ENCODE data around the gene PARD6G. TPM values are rescaled to one million over a fixed set of nuclear protein-coding genes. Genes with fewer than 3 reads are reported as not detected.

PARD6G gene
- total and polyA plus RNA-seq, 2 experiments from 2014 or later: 6.9 to 18.5 TPM

GRCh38 chr18:80137976-80138375 lies 109.3 kb downstream of the PARD6G start:
- Histone ChIP-seq H3K36me3 (ENCODE audit: insufficient read depth) (peaks cover 20% of the 10 kb centered on the region), H2AFZ (no peak overlapping the region), H3K79me2 (replicated peaks; ENCODE audit: insufficient read depth) (peaks cover 36% of the 10 kb centered on the region), H3K27ac (ENCODE audit: low read depth) (no peak overlapping the region), H4K20me1 (replicated peaks; ENCODE audit: insufficient read depth) (peaks cover 36% of the 10 kb centered on the region), H3K4me3 (no peak overlapping the region), H3K9me2 (ENCODE audit: insufficient read depth) (no peaks in the 10 kb centered on the region), H3K27me3 (ENCODE audit: insufficient read depth) (no peaks in the 10 kb centered on the region), H3F3A (replicated peaks; ENCODE audit: low read depth) (no peaks in the 10 kb centered on the region), H3K4me1 (ENCODE audit: insufficient read depth) (no peaks in the 10 kb centered on the region), H3K4me2 (no peak overlapping the region)
- TF ChIP-seq EZH2phosphoT487 (IDR thresholded peaks at IDR 0.05; ENCODE audit: unreplicated experiment) (no peak), EZH2 (IDR thresholded peaks at IDR 0.05; ENCODE audit: low read depth, unreplicated experiment) (no peak), ZNF462 (CRISPR knock-in tag; IDR thresholded peaks at IDR 0.05) (no peak), ETS1 (IDR thresholded peaks at IDR 0.05) (no peak), REST (IDR thresholded peaks at IDR 0.05; ENCODE audit: unreplicated experiment) (no peak), JUNB (IDR thresholded peaks at IDR 0.05; ENCODE audit: unreplicated experiment) (no peak), NANOG (IDR thresholded peaks at IDR 0.05; ENCODE audit: borderline replicate concordance) (no peak), STAT1 (IDR thresholded peaks at IDR 0.05; ENCODE audit: unreplicated experiment) (no peak), ZNF114 (CRISPR knock-in tag; IDR thresholded peaks at IDR 0.05) (no peak), CREB1 (CRISPR knock-in tag; IDR thresholded peaks at IDR 0.05; ENCODE audit: low read depth) (no peak), POLR2AphosphoS5 (IDR thresholded peaks at IDR 0.05; ENCODE audit: low read depth) (no peak), CTCF (conservative IDR thresholded peaks at IDR 0.05; ENCODE audit: low read depth in 2 of 2) (no peak)
- Mint-ChIP-seq H3K27ac (no peak overlapping the region), H3K27me3 (ENCODE audit: insufficient read depth, low read depth, poor library complexity) (peaks cover 3% of the 10 kb centered on the region), H3K36me3 (ENCODE audit: low read depth) (peaks cover 74% of the 10 kb centered on the region), H3K4me3 (no peak overlapping the region), H3K4me1 (0 out of 3 replicates have a peak, but pooled peaks cover 4% of the 10 kb centered on the region), H3K9me3 (no peaks in the 10 kb centered on the region)
- no peak for ATAC-seq
- no peak for DNase-seq (ENCODE audit: low spot score)
